Cardiac muscle cell (in vitro differentiated cells and primary cell): ENCODE data around the gene IRF4. TPM values are rescaled to one million over a fixed set of nuclear protein-coding genes. Genes with fewer than 3 reads are reported as not detected.

Source experiments
- DNase-seq, 2 donors: peaks; one replicate each; pipeline versions ENCODE4 v3.0.0 to v3.0.0-alpha.2; 2010 to 2017; ENCODE audit warnings: low read depth in 1 of 2, low spot score in 1 of 2
- H3K27ac ChIP-seq: fragments of 200-600 bp; sonication (generic); 2 replicates; pipeline ENCODE4 v1.5.1; 2016
- H3K27me3 ChIP-seq: fragments of 200-600 bp; sonication (generic); 2 replicates; pipeline ENCODE4 v1.6.0; 2016; ENCODE audit warnings: control low read depth
- H3K36me3 ChIP-seq: fragments of 200-600 bp; sonication (generic); 2 replicates; pipeline ENCODE4 v1.5.1; 2016; ENCODE audit warnings: control low read depth
- H3K4me1 ChIP-seq: fragments of 200-600 bp; sonication (generic); 2 replicates; pipeline ENCODE4 v1.8.1; 2017; ENCODE audit warnings: low read depth, mild to moderate bottlenecking, mixed run types
- H3K4me3 ChIP-seq: fragments of 200-600 bp; sonication (generic); 2 replicates; pipeline ENCODE4 v1.5.1; 2016; ENCODE audit warnings: mild to moderate bottlenecking
- H3K9me3 ChIP-seq: fragments of 200-600 bp; sonication (generic); 2 replicates; pipeline ENCODE4 v1.5.1; 2017; ENCODE audit warnings: low read depth, mild to moderate bottlenecking, control low read depth
- CTCF ChIP-seq: IDR thresholded peaks from 2 replicates; pipeline ENCODE4 v1.5.1; 2012; ENCODE audit warnings: low read depth, mild to moderate bottlenecking, low read length
- polyA plus RNA-seq: library from polyadenylated mRNA; unstranded; fragments of >200 nt; fragmentation: Nextera tagmentation; extraction: Ambion mirVana; gene quantifications from 2 replicates; pipeline ENCODE4 v1.2.1, GENCODE V29; 2016
- total RNA-seq: library from RNA; depleted of rRNA; stranded (reverse); fragments of >200 nt; gene quantifications from 2 replicates; pipeline ENCODE4 v1.2.3, GENCODE V29; 2016

The IRF4 gene
- total and polyA plus RNA-seq, 2 experiments from 2014 or later: not detected

DNA sequence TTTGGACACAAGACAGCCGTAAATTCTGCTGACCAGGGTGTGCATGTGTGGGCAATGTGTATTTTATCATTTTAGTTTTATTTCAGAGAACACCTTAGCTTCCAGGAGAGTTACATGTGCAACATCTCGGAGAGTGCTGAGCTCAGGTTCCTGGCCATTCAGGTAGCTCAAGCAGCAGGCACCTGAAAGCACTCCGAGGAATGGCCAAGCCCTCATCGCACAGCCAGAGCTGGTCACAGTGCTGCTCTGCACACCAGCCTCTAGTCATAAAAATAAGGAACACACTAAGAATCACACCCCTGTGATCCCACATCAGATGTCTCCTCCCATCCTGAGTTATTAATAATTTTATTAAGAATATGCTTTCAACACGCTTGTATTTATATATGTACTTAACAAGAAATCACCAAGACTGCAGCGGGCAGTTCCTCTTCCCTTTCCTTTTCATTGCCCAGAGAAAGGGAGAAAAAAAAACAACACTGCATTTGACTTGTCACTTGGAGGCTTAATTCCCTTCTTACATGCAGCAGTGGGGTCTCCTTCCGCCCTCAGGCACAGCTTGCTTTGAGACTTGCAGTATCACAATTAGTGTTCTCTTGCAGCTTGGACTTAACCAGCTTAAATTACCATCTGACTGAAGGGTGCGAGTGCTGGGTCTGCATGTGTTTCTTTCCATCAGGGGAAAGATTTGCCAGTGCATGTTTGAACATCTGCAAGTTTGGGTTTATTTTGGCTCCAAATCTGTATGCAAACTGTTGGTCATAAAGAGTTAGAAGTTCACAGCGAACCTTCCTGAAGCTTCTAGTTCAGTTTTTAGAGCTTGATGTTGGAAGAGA is 36.0 kb upstream of the IRF4 start:
- Histone ChIP-seq H3K4me3 (no peak overlapping the region), H3K9me3 (peaks cover 3% of the 10 kb centered on the region), H3K27ac (no peak overlapping the region), H3K36me3 (no peaks in the 10 kb centered on the region), H3K27me3 (no peaks in the 10 kb centered on the region), H3K4me1 (no peaks in the 10 kb centered on the region)
- no peak for TF ChIP-seq CTCF
- DNase-seq: no peak

GRCh38 chr6:356828-357251 is 34.7 kb upstream of the IRF4 start:
- TF ChIP-seq CTCF: no peak
- no peak overlapping the region for H3K4me3 ChIP-seq
- H3K36me3 ChIP-seq: no peaks in the 10 kb centered on the region
- H3K4me1 ChIP-seq: no peaks in the 10 kb centered on the region
- no peak for DNase-seq
- no peaks in the 10 kb centered on the region for H3K27me3 ChIP-seq
- H3K27ac ChIP-seq: no peak overlapping the region
- peaks cover 5% of the 10 kb centered on the region for H3K9me3 ChIP-seq

GRCh38 chr6:357261-357790 is 34.2 kb upstream of the IRF4 start:
- no peaks in the 10 kb centered on the region for H3K4me1 ChIP-seq
- no peaks in the 10 kb centered on the region for H3K27me3 ChIP-seq
- no peak for TF ChIP-seq CTCF
- no peak for DNase-seq
- H3K36me3 ChIP-seq: no peaks in the 10 kb centered on the region
- no peak overlapping the region for H3K27ac ChIP-seq
- no peak overlapping the region for H3K4me3 ChIP-seq
- H3K9me3 ChIP-seq: peaks cover 5% of the 10 kb centered on the region

GRCh38 chr6:357791-358341 is 33.7 kb upstream of the IRF4 start:
- Histone ChIP-seq H3K27ac (no peak overlapping the region), H3K9me3 (peaks cover 5% of the 10 kb centered on the region), H3K36me3 (no peaks in the 10 kb centered on the region), H3K4me3 (no peak overlapping the region), H3K27me3 (no peaks in the 10 kb centered on the region), H3K4me1 (no peaks in the 10 kb centered on the region)
- no peak for DNase-seq
- TF ChIP-seq CTCF: no peak

DNA sequence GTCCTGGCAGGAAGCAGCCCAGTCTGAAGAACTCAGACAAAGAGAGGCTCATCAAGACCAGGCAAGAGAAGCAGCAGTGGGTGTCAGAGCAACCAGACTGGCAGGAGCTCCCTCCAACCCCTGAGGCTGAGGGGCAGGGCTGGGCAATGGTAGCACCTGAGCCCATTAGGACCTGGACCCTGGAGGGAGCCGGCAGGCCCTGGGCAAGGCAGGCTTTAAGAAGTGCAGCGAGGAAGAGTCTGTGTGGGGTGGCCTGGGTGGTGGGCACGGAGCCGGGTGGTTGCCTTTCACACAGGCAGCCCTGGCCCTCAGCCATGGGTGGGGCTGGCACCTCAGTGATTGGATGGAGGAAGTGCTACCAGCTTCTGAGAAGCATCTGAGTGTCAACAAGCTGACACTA is 33.1 kb upstream of the IRF4 start:
- peaks cover 4% of the 10 kb centered on the region for H3K9me3 ChIP-seq
- H3K4me1 ChIP-seq: no peaks in the 10 kb centered on the region
- TF ChIP-seq CTCF: no peak
- DNase-seq: no peak
- no peaks in the 10 kb centered on the region for H3K27me3 ChIP-seq
- H3K4me3 ChIP-seq: no peak overlapping the region
- H3K27ac ChIP-seq: no peak overlapping the region
- no peaks in the 10 kb centered on the region for H3K36me3 ChIP-seq
